Measurements from ENCODE around the gene FOXJ2.

DNA sequence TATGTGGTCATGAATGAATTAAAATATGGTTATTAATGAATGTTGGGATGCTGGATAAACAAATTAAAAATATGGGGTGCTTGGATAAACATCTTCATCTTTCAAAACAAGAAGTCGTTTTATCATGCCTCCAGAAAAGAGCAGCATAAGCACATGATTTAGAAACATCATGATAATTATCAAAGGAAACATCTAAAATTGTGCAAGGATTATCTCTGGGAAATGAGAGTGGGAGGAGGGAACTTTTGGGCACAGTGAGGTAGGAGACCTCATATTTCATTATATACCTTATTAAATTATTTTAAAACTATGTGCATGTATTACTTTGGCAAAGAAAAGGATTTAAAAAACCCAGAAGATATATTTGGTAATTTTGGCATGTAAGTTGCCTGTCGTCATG, 24.8 kb downstream of the FOXJ2 start:
- TF ChIP-seq POLR2A (IDR thresholded peaks at IDR 0.05; ENCODE audit: extremely low read depth, insufficient read length): no peak
- no peak for TF ChIP-seq CTCF (IDR thresholded peaks at IDR 0.05; ENCODE audit: low read depth, low read length)
- TF ChIP-seq, protein P1, sequence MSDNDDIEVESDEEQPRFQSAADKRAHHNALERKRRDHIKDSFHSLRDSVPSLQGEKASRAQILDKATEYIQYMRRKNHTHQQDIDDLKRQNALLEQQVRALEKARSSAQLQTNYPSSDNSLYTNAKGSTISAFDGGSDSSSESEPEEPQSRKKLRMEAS (IDR thresholded peaks at IDR 0.05; ENCODE audit: low read depth, low read length): no peak
- no peak for TF ChIP-seq MYC (IDR thresholded peaks at IDR 0.05; ENCODE audit: low read depth, low read length)

All from NB4 (cell line).